Gastroesophageal sphincter (tissue), 4 donors: ENCODE data around the gene LCP1. TPM values are rescaled to one million over a fixed set of nuclear protein-coding genes. Genes with fewer than 3 reads are reported as not detected.

ENCODE experiments used
- ATAC-seq: fragments of 150-250 bp; one replicate; pipeline ENCODE4 v1.9.1; 2016; ENCODE audit warnings: mild to moderate bottlenecking, moderate library complexity
- H3K27ac ChIP-seq, 4 donors: fragments of 200-600 bp; sonication (generic) in 3 of 4; 1 replicate in 3 of 4; 2 replicates in 1 of 4; pipeline ENCODE4 v1.5.1; 2016 to 2019
- H3K27me3 ChIP-seq: fragments of 200-600 bp; sonication (generic); one replicate; pipeline ENCODE4 v1.5.1; 2019
- H3K36me3 ChIP-seq, 2 donors: fragments of 200-600 bp; sonication (generic); one replicate each; pipeline ENCODE4 v1.5.1; 2019; ENCODE audit warnings: control low read depth in 1 of 2
- H3K4me1 ChIP-seq, 3 donors: fragments of 200-600 bp; sonication (generic); 1 replicate in 2 of 3; 2 replicates in 1 of 3; pipeline ENCODE4 v1.5.1; 2016 to 2019; ENCODE audit warnings: control low read depth in 2 of 3
- H3K4me3 ChIP-seq, 2 donors: fragments of 200-600 bp; sonication (generic); one replicate each; pipeline ENCODE4 v1.5.1; 2019; ENCODE audit warnings: mild to moderate bottlenecking in 1 of 2, moderate library complexity in 1 of 2
- H3K9me3 ChIP-seq, 3 donors: fragments of 200-600 bp; sonication (generic); one replicate each; pipeline ENCODE4 v1.5.1; 2017 to 2019; ENCODE audit warnings: control low read depth in 2 of 3
- EP300 ChIP-seq: sonication (generic); formaldehyde crosslinking; IDR thresholded peaks from one replicate; pipeline ENCODE4 v1.6.1; 2017; ENCODE audit warnings: antibody characterized with exemption, mild to moderate bottlenecking
- POLR2A ChIP-seq, 2 donors: fragments of 450-650 bp; IDR thresholded peaks; one replicate each; pipeline ENCODE4 v1.6.1; 2017; ENCODE audit warnings: antibody characterized with exemption in 2 of 2, mild to moderate bottlenecking in 2 of 2, moderate library complexity in 1 of 2
- POLR2AphosphoS5 ChIP-seq: sonication (generic); formaldehyde crosslinking; IDR thresholded peaks from one replicate; pipeline ENCODE4 v1.6.1; 2017; ENCODE audit warnings: antibody characterized with exemption
- WGBS, 2 donors: methylation state at CpG; one replicate each; pipeline ENCODE4 v1.1.5; 2018; ENCODE audit warnings: low coverage in 1 of 2; 5-methylcytosine and 5-hydroxymethylcytosine counted together
- total RNA-seq, 4 donors: library from RNA; depleted of rRNA; stranded (reverse); fragments of >200 nt; gene quantifications; one replicate each; pipeline ENCODE4 v1.1.0, GENCODE V29; 2016
- TF ChIP-seq, protein P1 (sequence below), 4 experiments: fragments of 200-600 bp in 2 of 4; fragments of 450-650 bp in 2 of 4; sonication (generic) in 1 of 4; IDR thresholded peaks; one replicate each; pipeline ENCODE4 v1.5.1; 2017 to 2019; ENCODE audit warnings: antibody characterized with exemption in 4 of 4, mild to moderate bottlenecking in 2 of 4, moderate library complexity in 2 of 4

The LCP1 gene
- total RNA-seq, 4 donors from 2014 or later, result 9.0 to 48.9 (median 27.8) TPM

- ATAC-seq, result no peak
- no peak overlapping the region for H3K4me3 ChIP-seq
- 58 to 80% methylated on average over 5 of the region's 5 CpGs for WGBS, 2 donors
- no peaks in the 10 kb centered on the region for H3K36me3 ChIP-seq
- H3K27me3 ChIP-seq, result peaks cover 4% of the 10 kb centered on the region
- H3K9me3 ChIP-seq, result no peaks in the 10 kb centered on the region
- no peak overlapping the region for H3K27ac ChIP-seq
- no peaks in the 10 kb centered on the region for H3K4me1 ChIP-seq
- TF ChIP-seq POLR2A (IDR thresholded peaks at IDR 0.05) (no peak), POLR2AphosphoS5 (no peak), EP300 (no peak)
- TF ChIP-seq, protein P1, sequence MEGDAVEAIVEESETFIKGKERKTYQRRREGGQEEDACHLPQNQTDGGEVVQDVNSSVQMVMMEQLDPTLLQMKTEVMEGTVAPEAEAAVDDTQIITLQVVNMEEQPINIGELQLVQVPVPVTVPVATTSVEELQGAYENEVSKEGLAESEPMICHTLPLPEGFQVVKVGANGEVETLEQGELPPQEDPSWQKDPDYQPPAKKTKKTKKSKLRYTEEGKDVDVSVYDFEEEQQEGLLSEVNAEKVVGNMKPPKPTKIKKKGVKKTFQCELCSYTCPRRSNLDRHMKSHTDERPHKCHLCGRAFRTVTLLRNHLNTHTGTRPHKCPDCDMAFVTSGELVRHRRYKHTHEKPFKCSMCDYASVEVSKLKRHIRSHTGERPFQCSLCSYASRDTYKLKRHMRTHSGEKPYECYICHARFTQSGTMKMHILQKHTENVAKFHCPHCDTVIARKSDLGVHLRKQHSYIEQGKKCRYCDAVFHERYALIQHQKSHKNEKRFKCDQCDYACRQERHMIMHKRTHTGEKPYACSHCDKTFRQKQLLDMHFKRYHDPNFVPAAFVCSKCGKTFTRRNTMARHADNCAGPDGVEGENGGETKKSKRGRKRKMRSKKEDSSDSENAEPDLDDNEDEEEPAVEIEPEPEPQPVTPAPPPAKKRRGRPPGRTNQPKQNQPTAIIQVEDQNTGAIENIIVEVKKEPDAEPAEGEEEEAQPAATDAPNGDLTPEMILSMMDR (IDR thresholded peaks at IDR 0.05), result no peak
Observed at GRCh38 chr13:46202966-46203365, 21.0 kb upstream of the LCP1 start.

DNA sequence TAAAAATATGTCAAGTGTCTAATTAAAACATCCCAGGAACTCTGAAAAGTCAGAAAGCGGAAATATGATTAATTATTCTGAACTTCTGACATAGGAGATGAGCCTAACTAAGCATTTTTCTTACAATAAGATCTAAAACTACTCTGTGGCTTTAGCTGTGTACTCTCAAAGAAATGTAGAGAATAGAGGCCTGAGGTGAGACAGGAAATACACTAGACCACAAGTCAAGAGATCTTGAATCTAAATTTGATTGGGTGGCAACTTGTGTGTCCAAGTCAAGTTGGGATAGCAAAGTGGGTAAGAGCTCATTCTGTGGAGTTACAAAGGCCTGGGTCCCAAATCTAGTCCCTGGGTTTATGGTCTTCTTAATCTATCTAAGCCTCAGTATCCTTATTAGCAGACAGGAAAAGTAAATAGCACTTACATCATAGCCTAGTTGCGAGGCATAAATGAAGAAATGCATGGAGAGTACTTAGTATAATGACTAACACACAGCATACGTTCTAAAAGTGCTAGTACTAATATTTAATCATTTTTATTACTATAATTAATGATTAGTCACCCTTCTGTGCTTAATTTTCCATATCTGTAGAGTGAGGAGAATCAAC lies 20.3 kb upstream of the LCP1 start:
- Histone ChIP-seq H3K4me1 (no peaks in the 10 kb centered on the region), H3K27me3 (peaks cover 4% of the 10 kb centered on the region), H3K27ac (no peak overlapping the region), H3K36me3 (no peaks in the 10 kb centered on the region), H3K4me3 (no peak overlapping the region), H3K9me3 (no peaks in the 10 kb centered on the region)
- no peak for ATAC-seq
- 73 to 81% methylated on average over 3 of the region's 3 CpGs for WGBS, 2 donors
- TF ChIP-seq POLR2AphosphoS5, result no peak

DNA sequence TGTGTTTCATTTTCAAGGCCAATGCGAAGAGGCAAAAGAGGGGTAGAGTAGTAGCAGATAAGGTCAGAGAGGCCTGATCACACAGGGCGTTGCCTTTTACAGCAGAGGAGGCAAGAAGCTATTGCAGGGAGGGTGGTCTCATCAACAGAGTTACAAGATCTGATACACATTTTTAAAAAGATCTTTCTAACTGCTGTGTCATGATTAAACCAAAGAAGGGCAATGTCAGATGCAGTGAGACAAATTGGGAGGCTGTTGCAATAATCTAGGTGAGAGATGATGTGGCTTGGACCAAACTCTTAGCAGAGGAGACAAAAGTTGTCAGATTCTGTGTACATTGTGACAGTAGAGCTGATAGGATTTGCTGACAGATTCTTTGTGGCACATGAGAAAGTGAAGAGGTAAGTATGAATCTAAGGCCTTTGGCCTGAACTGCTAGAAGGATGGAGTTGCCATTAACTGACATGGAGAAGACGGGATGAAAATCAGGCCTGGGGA lies 16.8 kb upstream of the LCP1 start:
- no peak for ATAC-seq
- WGBS, 2 donors, result 81 to 83% methylated on average over 2 to 3 of the region's 3 CpGs
- no peaks in the 10 kb centered on the region for H3K9me3 ChIP-seq

GRCh38 chr13:46197299-46198048 lies 15.5 kb upstream of the LCP1 start:
- Histone ChIP-seq H3K36me3 (no peaks in the 10 kb centered on the region), H3K4me1 (no peaks in the 10 kb centered on the region), H3K9me3 (no peaks in the 10 kb centered on the region), H3K4me3 (no peak overlapping the region), H3K27ac (no peak overlapping the region), H3K27me3 (no peaks in the 10 kb centered on the region)
- WGBS, 2 donors, result 66 to 90% methylated on average over 4 of the region's 4 CpGs
- no peak for ATAC-seq
- TF ChIP-seq, protein P1 (IDR thresholded peaks at IDR 0.05), result no peak
- TF ChIP-seq POLR2AphosphoS5 (no peak), POLR2A (IDR thresholded peaks at IDR 0.05) (no peak), EP300 (no peak)

More for the DNA sequence above, 16.8 kb upstream of the LCP1 start:
- H3K36me3 ChIP-seq, result no peaks in the 10 kb centered on the region
- no peak overlapping the region for H3K27ac ChIP-seq
- no peaks in the 10 kb centered on the region for H3K4me1 ChIP-seq
- TF ChIP-seq EP300, result no peak
- TF ChIP-seq, protein P1 (IDR thresholded peaks at IDR 0.05), result no peak
- no peak for TF ChIP-seq POLR2A (IDR thresholded peaks at IDR 0.05)
- no peak for TF ChIP-seq POLR2AphosphoS5
- H3K27me3 ChIP-seq, result no peaks in the 10 kb centered on the region
- H3K4me3 ChIP-seq, result no peak overlapping the region

DNA sequence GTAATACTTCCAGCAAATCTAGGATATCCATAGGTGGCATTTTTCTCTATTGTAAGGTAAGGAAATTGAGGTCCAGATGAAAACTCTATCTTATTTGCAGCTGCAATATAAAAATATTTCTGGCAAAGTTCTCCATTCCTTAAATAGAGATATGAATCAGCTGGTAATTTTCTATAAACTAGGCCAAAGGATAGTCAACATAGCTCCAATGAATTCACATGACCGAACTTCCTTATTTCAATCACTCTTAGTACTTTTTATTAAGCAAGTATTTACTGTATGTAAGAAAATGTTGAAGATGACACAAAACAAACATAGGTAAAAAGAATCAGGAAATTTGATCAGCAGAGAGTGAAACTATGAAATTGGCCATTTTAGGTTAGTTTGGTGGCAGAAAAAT lies 13.0 kb upstream of the LCP1 start:
- 69 to 93% methylated on average over 1 of the region's 1 CpG for WGBS, 2 donors
- Histone ChIP-seq H3K9me3 (no peaks in the 10 kb centered on the region), H3K4me1 (no peaks in the 10 kb centered on the region), H3K27me3 (no peaks in the 10 kb centered on the region), H3K4me3 (no peak overlapping the region), H3K36me3 (no peaks in the 10 kb centered on the region), H3K27ac (no peak overlapping the region)
- TF ChIP-seq EP300 (no peak), POLR2AphosphoS5 (no peak), POLR2A (IDR thresholded peaks at IDR 0.05) (no peak)
- TF ChIP-seq, protein P1 (IDR thresholded peaks at IDR 0.05), result no peak
- no peak for ATAC-seq
